Karpas-422 (cell line): ENCODE data around the gene PTGDS. TPM values are rescaled to one million over a fixed set of nuclear protein-coding genes. Genes with fewer than 3 reads are reported as not detected.

Experiments used
- DNase-seq: peaks from one replicate; pipeline ENCODE4 v3.0.0-alpha.2; 2015
- H2AFZ ChIP-seq: fragments of 200-600 bp; sonication (generic); 2 replicates; pipeline ENCODE4 v1.6.1; 2014; ENCODE audit warnings: antibody characterized with exemption, low read length, mixed read lengths
- H3K27ac ChIP-seq: fragments of 200-600 bp; sonication (generic); 2 replicates; pipeline ENCODE4 v1.5.1; 2014; ENCODE audit warnings: mild to moderate bottlenecking, low read length, moderate library complexity
- H3K27me3 ChIP-seq: fragments of 200-600 bp; sonication (generic); 2 replicates; pipeline ENCODE4 v1.6.1; 2014; ENCODE audit warnings: low read length, mixed read lengths
- H3K36me3 ChIP-seq: fragments of 200-600 bp; sonication (generic); 2 replicates; pipeline ENCODE4 v1.6.1; 2014; ENCODE audit warnings: low read length, mixed read lengths; ENCODE audit not compliant: insufficient read depth
- H3K4me1 ChIP-seq: fragments of 200-600 bp; sonication (generic); 2 replicates; pipeline ENCODE4 v1.6.1; 2014; ENCODE audit warnings: mild to moderate bottlenecking, low read length, mixed read lengths
- H3K4me2 ChIP-seq: fragments of 200-600 bp; sonication (generic); 2 replicates; pipeline ENCODE4 v1.6.1; 2014; ENCODE audit warnings: low read length, low read depth, mild to moderate bottlenecking; ENCODE audit not compliant: poor library complexity, severe bottlenecking
- H3K4me3 ChIP-seq: fragments of 200-600 bp; sonication (generic); 2 replicates; pipeline ENCODE4 v1.5.1; 2014; ENCODE audit warnings: mild to moderate bottlenecking, antibody characterized with exemption, low read length, mixed read lengths
- H3K79me2 ChIP-seq: fragments of 200-600 bp; sonication (generic); 2 replicates; pipeline ENCODE4 v1.6.1; 2014; ENCODE audit warnings: mild to moderate bottlenecking, low read length, mixed read lengths
- H3K9ac ChIP-seq: fragments of 200-600 bp; sonication (generic); 2 replicates; pipeline ENCODE4 v1.6.0; 2014; ENCODE audit warnings: low read length
- H3K9me2 ChIP-seq: fragments of 200-600 bp; sonication (generic), shearing (Covaris generic); replicated peaks from 2 replicates; pipeline ENCODE4 v1.6.0; 2014; ENCODE audit warnings: mild to moderate bottlenecking, low read length, moderate library complexity; ENCODE audit not compliant: insufficient read depth
- H3K9me3 ChIP-seq: fragments of 300-700, 200-600 bp; sonication (generic); 2 replicates; pipeline ENCODE4 v1.6.1; 2014; ENCODE audit warnings: low read length, mixed read lengths
- H4K20me1 ChIP-seq: fragments of 200-600 bp; sonication (generic); 2 replicates; pipeline ENCODE4 v1.6.1; 2014; ENCODE audit warnings: mild to moderate bottlenecking, antibody characterized with exemption, low read length, low read depth; ENCODE audit not compliant: insufficient read depth
- total RNA-seq: library from RNA; depleted of rRNA; stranded (reverse); fragments of >200 nt; shearing (Covaris generic); gene quantifications from 2 replicates; pipeline ENCODE4 v1.2.3, GENCODE V29; 2014; ENCODE audit warnings: low replicate concordance

PTGDS gene
- total RNA-seq, 1 experiment from 2014 or later: not detected

DNA sequence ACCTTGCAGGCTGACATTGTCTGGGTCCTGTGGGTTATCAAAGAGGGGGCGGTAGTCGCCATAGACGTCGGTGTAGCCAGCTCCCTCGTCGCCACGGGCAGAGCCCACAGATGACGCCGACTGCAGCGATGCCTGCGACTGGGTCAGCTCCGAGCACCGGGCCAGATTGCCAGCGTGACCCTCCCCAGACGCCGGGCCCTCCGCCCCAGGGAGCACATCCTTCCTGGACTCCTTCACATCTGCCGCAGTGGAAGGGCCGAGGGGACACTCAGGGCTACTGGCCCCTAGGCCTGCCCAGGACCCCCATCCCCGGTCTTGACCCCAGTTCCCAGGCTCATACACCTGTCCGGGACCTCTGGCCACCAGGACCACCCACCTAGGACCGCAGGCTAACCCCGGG, 36.9 kb downstream of the PTGDS start:
- H3K4me1 ChIP-seq: no peaks in the 10 kb centered on the region
- no peak overlapping the region for H3K27ac ChIP-seq
- H3K9me3 ChIP-seq: no peaks in the 10 kb centered on the region
- H3K9me2 ChIP-seq: no peaks in the 10 kb centered on the region
- no peak overlapping the region for H3K9ac ChIP-seq
- no peak overlapping the region for H3K4me3 ChIP-seq
- no peaks in the 10 kb centered on the region for H4K20me1 ChIP-seq
- DNase-seq: no peak
- no peak overlapping the region for H2AFZ ChIP-seq
- H3K4me2 ChIP-seq: no peak overlapping the region
- no peaks in the 10 kb centered on the region for H3K79me2 ChIP-seq
- no peaks in the 10 kb centered on the region for H3K36me3 ChIP-seq
- H3K27me3 ChIP-seq: no peaks in the 10 kb centered on the region

DNA sequence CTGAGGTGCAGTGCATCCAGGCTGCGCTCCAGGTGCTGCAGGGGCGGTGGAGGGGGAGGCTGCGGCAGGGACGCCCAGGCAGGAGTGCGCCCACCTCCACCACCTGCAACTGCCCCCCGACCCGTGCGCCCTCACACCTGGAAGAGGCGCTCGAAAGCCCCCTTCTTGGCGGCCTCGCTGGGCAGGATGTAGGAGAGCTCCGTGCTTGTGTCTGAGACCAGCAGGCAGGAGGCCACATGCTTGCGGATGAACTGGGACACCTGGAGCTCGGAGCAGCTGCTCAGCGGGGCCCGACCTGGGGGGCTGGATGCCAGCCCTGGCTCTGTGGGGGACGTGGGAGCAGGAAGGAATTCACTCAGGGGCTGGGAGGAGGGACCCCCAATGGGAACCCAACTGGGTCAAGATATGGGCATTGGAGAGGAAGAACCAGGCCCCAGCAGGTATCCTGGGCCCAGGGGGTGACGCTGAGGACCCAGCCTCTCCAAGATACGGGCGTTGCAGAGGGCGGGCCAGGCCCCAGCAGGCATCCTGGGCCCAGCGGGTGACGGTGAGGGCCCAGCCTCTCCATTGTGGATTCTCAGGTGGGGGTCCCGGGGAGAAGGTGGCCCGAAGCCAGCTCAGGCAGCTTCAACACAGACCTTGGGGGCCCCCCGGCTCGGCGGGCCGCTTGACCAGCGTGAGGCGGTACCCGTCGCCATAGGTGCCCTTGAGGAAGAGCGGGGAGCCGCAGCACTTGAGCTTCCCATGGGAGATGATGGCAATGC, 37.7 kb downstream of the PTGDS start:
- no peak overlapping the region for H3K27ac ChIP-seq
- H3K79me2 ChIP-seq: no peaks in the 10 kb centered on the region
- H4K20me1 ChIP-seq: no peaks in the 10 kb centered on the region
- H3K4me2 ChIP-seq: no peak overlapping the region
- H3K9ac ChIP-seq: no peak overlapping the region
- no peak overlapping the region for H2AFZ ChIP-seq
- H3K36me3 ChIP-seq: no peaks in the 10 kb centered on the region
- no peak for DNase-seq
- no peak overlapping the region for H3K4me3 ChIP-seq
- no peaks in the 10 kb centered on the region for H3K9me2 ChIP-seq
- no peaks in the 10 kb centered on the region for H3K27me3 ChIP-seq
- no peaks in the 10 kb centered on the region for H3K9me3 ChIP-seq
- H3K4me1 ChIP-seq: no peaks in the 10 kb centered on the region

DNA sequence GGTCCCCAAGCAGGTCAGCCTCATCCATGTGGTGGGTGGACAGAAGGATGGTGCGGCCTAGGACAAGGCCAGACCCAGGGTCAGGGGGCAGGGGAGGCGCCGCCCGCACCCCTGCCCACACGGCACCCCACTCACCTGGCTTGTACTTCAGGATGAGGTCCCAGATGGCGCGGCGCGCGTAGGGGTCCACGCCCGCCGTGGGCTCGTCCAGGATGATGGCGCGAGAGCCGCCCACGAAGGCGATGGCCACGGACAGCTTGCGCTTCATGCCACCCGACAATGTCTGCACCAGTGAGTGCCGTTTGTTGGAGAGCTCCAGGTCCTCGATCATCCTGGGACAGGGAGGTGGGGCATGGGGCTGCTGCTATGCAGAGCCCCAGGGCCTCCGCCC, 38.2 kb downstream of the PTGDS start:
- Histone ChIP-seq H3K4me3 (no peak overlapping the region), H3K9ac (no peak overlapping the region), H3K27me3 (no peaks in the 10 kb centered on the region), H4K20me1 (no peaks in the 10 kb centered on the region), H3K9me2 (no peaks in the 10 kb centered on the region), H3K4me2 (no peak overlapping the region), H2AFZ (no peak overlapping the region), H3K79me2 (no peaks in the 10 kb centered on the region), H3K36me3 (no peaks in the 10 kb centered on the region), H3K9me3 (no peaks in the 10 kb centered on the region), H3K27ac (no peak overlapping the region), H3K4me1 (no peaks in the 10 kb centered on the region)
- no peak for DNase-seq

GRCh38 chr9:137015976-137016375, 38.7 kb downstream of the PTGDS start:
- H3K4me3 ChIP-seq: no peak overlapping the region
- no peaks in the 10 kb centered on the region for H3K9me2 ChIP-seq
- no peak overlapping the region for H3K9ac ChIP-seq
- DNase-seq: no peak
- H3K36me3 ChIP-seq: no peaks in the 10 kb centered on the region
- no peak overlapping the region for H2AFZ ChIP-seq
- H3K9me3 ChIP-seq: no peaks in the 10 kb centered on the region
- H3K27ac ChIP-seq: no peak overlapping the region
- H4K20me1 ChIP-seq: no peaks in the 10 kb centered on the region
- H3K79me2 ChIP-seq: no peaks in the 10 kb centered on the region
- H3K27me3 ChIP-seq: no peaks in the 10 kb centered on the region
- no peaks in the 10 kb centered on the region for H3K4me1 ChIP-seq
- H3K4me2 ChIP-seq: no peak overlapping the region

DNA sequence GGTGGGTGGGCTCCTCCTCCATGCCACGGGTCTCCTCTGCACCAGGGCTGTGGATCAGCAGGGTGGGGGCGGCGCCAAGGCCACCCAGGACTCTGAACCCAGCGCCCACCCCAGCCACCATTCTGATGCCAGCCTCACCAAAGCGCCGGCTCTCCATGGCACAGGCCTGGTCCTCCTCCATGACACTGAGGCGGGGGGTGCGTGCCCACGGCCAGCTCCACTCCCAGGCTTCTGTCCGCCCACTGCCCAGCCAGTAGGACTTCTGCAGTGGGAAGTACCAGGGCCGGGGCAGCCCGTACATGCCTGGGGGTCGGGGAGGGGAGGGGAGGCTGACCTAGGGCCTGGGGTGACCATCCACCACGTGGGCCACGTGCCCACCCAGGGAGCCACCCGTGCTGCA, 39.1 kb downstream of the PTGDS start:
- H3K9ac ChIP-seq: no peak overlapping the region
- H3K36me3 ChIP-seq: no peaks in the 10 kb centered on the region
- no peak overlapping the region for H2AFZ ChIP-seq
- no peaks in the 10 kb centered on the region for H3K9me2 ChIP-seq
- H3K27me3 ChIP-seq: no peaks in the 10 kb centered on the region
- H3K9me3 ChIP-seq: no peaks in the 10 kb centered on the region
- DNase-seq: no peak
- H3K4me3 ChIP-seq: no peak overlapping the region
- no peaks in the 10 kb centered on the region for H3K4me1 ChIP-seq
- no peaks in the 10 kb centered on the region for H3K79me2 ChIP-seq
- H3K27ac ChIP-seq: no peak overlapping the region
- no peaks in the 10 kb centered on the region for H4K20me1 ChIP-seq
- H3K4me2 ChIP-seq: no peak overlapping the region

- Histone ChIP-seq H3K4me1 (no peaks in the 10 kb centered on the region), H3K4me3 (no peak overlapping the region), H3K27ac (no peak overlapping the region), H3K79me2 (no peaks in the 10 kb centered on the region), H3K9ac (no peak overlapping the region), H2AFZ (no peak overlapping the region), H3K9me2 (no peaks in the 10 kb centered on the region), H3K4me2 (no peak overlapping the region), H3K9me3 (no peaks in the 10 kb centered on the region), H4K20me1 (no peaks in the 10 kb centered on the region), H3K36me3 (no peaks in the 10 kb centered on the region), H3K27me3 (no peaks in the 10 kb centered on the region)
- no peak for DNase-seq
Measured at GRCh38 chr9:137017071-137017470, 39.8 kb downstream of the PTGDS start.

GRCh38 chr9:137017791-137018497, 40.6 kb downstream of the PTGDS start:
- no peaks in the 10 kb centered on the region for H3K9me3 ChIP-seq
- DNase-seq: no peak

DNA sequence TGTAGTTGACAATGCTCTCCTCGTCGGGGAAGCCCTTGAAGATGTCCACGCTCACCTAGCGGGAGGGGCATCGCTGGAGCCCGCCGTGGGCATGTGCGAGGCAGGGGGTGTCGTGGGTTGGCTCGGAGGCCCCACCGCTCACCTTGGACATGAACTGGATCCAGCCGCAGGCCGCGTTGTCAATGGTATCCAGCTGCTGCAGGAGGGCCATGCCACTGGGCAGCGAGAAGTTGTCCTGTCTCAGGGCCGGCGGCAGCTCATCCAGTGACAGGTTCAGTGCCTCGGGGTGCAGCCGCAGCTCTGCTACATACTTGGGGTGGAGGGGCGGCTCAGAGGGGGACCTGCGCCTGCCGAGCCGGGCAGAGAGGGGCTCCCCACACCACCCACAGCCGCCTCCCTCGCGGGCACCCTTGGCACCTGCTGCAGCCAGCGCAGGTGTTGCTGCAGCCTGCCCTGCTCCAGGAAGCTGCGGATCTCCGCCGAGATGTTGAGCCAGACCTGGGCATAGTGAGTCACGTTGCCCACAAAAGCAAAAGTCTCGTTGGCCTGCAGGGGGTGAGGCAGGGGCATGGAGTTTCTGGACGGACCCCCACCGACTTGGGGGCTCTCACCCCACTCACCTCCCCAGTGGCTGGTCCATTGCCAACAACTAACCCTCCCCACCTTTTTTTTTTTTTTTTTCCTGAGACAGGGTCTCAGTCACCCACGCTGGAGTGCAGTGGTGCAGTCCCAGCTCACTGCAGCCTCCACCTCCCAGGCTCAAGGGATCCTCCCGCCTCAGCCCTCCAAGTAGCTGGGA, 41.7 kb downstream of the PTGDS start:
- H3K4me2 ChIP-seq: no peak overlapping the region
- H3K9ac ChIP-seq: no peak overlapping the region
- no peak overlapping the region for H2AFZ ChIP-seq
- H3K79me2 ChIP-seq: no peaks in the 10 kb centered on the region
- no peaks in the 10 kb centered on the region for H3K9me3 ChIP-seq
- no peak for DNase-seq
- H3K4me3 ChIP-seq: no peak overlapping the region
- H3K27ac ChIP-seq: no peak overlapping the region
- no peaks in the 10 kb centered on the region for H3K27me3 ChIP-seq
- H3K9me2 ChIP-seq: no peaks in the 10 kb centered on the region
- no peaks in the 10 kb centered on the region for H4K20me1 ChIP-seq
- no peaks in the 10 kb centered on the region for H3K4me1 ChIP-seq
- no peaks in the 10 kb centered on the region for H3K36me3 ChIP-seq

More at GRCh38 chr9:137017791-137018497, 40.6 kb downstream of the PTGDS start:
- Histone ChIP-seq H3K27ac (no peak overlapping the region), H3K9ac (no peak overlapping the region), H3K36me3 (no peaks in the 10 kb centered on the region), H3K9me2 (no peaks in the 10 kb centered on the region), H2AFZ (no peak overlapping the region), H3K4me3 (no peak overlapping the region), H3K79me2 (no peaks in the 10 kb centered on the region), H3K27me3 (no peaks in the 10 kb centered on the region), H4K20me1 (no peaks in the 10 kb centered on the region), H3K4me1 (no peaks in the 10 kb centered on the region), H3K4me2 (no peak overlapping the region)
